DOHH2 (cell line): ENCODE results near the gene EGLN2.

ENCODE experiments used
- EZH2phosphoT487 ChIP-seq: fragments of 200-600 bp; sonication (generic); IDR thresholded peaks from 2 replicates; pipeline ENCODE4 v1.6.1; 2017; ENCODE audit warnings: borderline replicate concordance, mild to moderate bottlenecking, antibody characterized with exemption, low read length, moderate library complexity, mixed read lengths
- TF ChIP-seq, protein P1 (sequence below): fragments of 200-600 bp; sonication (generic); IDR thresholded peaks from one replicate; pipeline ENCODE4 v1.5.1; 2014; ENCODE audit warnings: antibody characterized with exemption, mild to moderate bottlenecking, low read depth, low read length; ENCODE audit not compliant: poor library complexity, severe bottlenecking

DNA sequence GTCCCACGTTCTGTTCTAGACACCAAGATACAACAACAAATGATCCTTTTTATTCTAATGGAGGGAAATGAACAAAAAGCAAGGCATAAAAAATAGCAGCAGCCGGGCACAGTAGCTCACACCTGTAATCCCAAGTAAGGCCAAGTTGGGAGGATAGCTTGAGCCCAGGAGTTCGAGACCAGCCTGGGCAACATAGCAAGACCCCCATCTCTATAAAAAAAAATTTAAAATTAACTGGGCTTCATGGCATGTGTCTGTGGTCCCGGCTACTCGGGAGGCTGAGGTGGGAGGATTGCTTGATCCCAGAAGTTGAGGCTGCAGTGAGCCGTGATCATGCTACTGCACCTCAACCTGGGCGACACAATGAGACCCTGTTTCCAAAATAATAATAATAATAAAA lies 22.6 kb upstream of the EGLN2 start:
- TF ChIP-seq, protein P1, sequence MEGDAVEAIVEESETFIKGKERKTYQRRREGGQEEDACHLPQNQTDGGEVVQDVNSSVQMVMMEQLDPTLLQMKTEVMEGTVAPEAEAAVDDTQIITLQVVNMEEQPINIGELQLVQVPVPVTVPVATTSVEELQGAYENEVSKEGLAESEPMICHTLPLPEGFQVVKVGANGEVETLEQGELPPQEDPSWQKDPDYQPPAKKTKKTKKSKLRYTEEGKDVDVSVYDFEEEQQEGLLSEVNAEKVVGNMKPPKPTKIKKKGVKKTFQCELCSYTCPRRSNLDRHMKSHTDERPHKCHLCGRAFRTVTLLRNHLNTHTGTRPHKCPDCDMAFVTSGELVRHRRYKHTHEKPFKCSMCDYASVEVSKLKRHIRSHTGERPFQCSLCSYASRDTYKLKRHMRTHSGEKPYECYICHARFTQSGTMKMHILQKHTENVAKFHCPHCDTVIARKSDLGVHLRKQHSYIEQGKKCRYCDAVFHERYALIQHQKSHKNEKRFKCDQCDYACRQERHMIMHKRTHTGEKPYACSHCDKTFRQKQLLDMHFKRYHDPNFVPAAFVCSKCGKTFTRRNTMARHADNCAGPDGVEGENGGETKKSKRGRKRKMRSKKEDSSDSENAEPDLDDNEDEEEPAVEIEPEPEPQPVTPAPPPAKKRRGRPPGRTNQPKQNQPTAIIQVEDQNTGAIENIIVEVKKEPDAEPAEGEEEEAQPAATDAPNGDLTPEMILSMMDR: no peak
- TF ChIP-seq EZH2phosphoT487: no peak
